ENCODE data around the gene MMP25. TPM values are rescaled to one million over a fixed set of nuclear protein-coding genes. Genes with fewer than 3 reads are reported as not detected.

MMP25 gene
- total and polyA plus RNA-seq, 9 of the 15 experiments (the other 6 are each of a cell fraction or from before 2014, with no cell fraction given), result 0.03 to 0.04 TPM; not detected in 7

DNA sequence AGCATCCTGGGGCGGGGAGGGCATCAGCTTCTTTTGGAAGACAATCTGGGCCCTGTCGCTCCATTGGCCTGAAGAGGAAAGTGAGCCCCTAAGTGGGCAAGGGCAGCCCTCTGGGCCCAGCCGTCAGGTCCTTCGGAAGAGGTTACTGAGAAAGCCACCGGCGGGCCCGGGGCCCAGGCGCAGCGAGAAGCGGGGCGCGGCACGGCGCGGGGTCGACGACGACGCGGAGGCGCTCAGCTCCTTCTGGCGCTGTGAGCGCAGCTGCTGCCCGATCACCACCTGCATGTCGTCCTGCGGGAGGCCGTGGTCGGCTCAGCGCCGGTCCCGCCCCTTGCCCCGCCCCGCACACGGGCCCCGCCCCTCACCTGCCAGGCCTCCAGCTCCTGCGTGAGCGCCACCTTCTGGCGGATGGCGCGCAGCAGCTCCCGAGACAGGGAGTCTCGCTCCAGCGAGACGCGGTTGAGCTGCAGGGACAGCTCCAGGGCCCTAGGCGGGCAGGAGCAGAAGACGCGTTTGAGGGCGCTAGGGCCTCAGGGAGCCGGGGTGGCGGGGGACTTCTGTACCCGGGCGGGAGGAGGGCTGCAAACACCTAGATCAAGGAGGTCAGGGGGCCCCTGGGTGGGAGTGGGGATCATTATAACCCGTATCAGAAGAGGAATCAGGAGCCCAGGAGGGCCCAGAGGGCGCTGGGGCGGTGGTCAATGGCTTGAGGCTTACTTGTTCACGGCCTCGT, 18.2 kb upstream of the MMP25 start (continued):
- no peak for TF ChIP-seq ATF3 (IDR thresholded peaks at IDR 0.05)
- no peak for TF ChIP-seq ATF3 (CRISPR knock-in tag; conservative IDR thresholded peaks at IDR 0.05)
- no peak for TF ChIP-seq KDM5B (IDR thresholded peaks at IDR 0.05; ENCODE audit: insufficient replicate concordance, low read depth, low read length)
- TF ChIP-seq MAZ (CRISPR knock-in tag; conservative IDR thresholded peaks at IDR 0.05 in 1 of 2, IDR thresholded peaks at IDR 0.05 in 1 of 2), result peak; percentile 43 to 92; a peak in 2 of 4 replicates
- TF ChIP-seq, protein P1, sequence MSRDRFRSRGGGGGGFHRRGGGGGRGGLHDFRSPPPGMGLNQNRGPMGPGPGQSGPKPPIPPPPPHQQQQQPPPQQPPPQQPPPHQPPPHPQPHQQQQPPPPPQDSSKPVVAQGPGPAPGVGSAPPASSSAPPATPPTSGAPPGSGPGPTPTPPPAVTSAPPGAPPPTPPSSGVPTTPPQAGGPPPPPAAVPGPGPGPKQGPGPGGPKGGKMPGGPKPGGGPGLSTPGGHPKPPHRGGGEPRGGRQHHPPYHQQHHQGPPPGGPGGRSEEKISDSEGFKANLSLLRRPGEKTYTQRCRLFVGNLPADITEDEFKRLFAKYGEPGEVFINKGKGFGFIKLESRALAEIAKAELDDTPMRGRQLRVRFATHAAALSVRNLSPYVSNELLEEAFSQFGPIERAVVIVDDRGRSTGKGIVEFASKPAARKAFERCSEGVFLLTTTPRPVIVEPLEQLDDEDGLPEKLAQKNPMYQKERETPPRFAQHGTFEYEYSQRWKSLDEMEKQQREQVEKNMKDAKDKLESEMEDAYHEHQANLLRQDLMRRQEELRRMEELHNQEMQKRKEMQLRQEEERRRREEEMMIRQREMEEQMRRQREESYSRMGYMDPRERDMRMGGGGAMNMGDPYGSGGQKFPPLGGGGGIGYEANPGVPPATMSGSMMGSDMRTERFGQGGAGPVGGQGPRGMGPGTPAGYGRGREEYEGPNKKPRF (IDR thresholded peaks at IDR 0.05; ENCODE audit: low read depth, low read length), result no peak
- TF ChIP-seq SMARCC2 (IDR thresholded peaks at IDR 0.05; ENCODE audit: low read depth), result no peak
- TF ChIP-seq PHB2 (IDR thresholded peaks at IDR 0.05; ENCODE audit: low read depth), result no peak
- TF ChIP-seq, protein P2, sequence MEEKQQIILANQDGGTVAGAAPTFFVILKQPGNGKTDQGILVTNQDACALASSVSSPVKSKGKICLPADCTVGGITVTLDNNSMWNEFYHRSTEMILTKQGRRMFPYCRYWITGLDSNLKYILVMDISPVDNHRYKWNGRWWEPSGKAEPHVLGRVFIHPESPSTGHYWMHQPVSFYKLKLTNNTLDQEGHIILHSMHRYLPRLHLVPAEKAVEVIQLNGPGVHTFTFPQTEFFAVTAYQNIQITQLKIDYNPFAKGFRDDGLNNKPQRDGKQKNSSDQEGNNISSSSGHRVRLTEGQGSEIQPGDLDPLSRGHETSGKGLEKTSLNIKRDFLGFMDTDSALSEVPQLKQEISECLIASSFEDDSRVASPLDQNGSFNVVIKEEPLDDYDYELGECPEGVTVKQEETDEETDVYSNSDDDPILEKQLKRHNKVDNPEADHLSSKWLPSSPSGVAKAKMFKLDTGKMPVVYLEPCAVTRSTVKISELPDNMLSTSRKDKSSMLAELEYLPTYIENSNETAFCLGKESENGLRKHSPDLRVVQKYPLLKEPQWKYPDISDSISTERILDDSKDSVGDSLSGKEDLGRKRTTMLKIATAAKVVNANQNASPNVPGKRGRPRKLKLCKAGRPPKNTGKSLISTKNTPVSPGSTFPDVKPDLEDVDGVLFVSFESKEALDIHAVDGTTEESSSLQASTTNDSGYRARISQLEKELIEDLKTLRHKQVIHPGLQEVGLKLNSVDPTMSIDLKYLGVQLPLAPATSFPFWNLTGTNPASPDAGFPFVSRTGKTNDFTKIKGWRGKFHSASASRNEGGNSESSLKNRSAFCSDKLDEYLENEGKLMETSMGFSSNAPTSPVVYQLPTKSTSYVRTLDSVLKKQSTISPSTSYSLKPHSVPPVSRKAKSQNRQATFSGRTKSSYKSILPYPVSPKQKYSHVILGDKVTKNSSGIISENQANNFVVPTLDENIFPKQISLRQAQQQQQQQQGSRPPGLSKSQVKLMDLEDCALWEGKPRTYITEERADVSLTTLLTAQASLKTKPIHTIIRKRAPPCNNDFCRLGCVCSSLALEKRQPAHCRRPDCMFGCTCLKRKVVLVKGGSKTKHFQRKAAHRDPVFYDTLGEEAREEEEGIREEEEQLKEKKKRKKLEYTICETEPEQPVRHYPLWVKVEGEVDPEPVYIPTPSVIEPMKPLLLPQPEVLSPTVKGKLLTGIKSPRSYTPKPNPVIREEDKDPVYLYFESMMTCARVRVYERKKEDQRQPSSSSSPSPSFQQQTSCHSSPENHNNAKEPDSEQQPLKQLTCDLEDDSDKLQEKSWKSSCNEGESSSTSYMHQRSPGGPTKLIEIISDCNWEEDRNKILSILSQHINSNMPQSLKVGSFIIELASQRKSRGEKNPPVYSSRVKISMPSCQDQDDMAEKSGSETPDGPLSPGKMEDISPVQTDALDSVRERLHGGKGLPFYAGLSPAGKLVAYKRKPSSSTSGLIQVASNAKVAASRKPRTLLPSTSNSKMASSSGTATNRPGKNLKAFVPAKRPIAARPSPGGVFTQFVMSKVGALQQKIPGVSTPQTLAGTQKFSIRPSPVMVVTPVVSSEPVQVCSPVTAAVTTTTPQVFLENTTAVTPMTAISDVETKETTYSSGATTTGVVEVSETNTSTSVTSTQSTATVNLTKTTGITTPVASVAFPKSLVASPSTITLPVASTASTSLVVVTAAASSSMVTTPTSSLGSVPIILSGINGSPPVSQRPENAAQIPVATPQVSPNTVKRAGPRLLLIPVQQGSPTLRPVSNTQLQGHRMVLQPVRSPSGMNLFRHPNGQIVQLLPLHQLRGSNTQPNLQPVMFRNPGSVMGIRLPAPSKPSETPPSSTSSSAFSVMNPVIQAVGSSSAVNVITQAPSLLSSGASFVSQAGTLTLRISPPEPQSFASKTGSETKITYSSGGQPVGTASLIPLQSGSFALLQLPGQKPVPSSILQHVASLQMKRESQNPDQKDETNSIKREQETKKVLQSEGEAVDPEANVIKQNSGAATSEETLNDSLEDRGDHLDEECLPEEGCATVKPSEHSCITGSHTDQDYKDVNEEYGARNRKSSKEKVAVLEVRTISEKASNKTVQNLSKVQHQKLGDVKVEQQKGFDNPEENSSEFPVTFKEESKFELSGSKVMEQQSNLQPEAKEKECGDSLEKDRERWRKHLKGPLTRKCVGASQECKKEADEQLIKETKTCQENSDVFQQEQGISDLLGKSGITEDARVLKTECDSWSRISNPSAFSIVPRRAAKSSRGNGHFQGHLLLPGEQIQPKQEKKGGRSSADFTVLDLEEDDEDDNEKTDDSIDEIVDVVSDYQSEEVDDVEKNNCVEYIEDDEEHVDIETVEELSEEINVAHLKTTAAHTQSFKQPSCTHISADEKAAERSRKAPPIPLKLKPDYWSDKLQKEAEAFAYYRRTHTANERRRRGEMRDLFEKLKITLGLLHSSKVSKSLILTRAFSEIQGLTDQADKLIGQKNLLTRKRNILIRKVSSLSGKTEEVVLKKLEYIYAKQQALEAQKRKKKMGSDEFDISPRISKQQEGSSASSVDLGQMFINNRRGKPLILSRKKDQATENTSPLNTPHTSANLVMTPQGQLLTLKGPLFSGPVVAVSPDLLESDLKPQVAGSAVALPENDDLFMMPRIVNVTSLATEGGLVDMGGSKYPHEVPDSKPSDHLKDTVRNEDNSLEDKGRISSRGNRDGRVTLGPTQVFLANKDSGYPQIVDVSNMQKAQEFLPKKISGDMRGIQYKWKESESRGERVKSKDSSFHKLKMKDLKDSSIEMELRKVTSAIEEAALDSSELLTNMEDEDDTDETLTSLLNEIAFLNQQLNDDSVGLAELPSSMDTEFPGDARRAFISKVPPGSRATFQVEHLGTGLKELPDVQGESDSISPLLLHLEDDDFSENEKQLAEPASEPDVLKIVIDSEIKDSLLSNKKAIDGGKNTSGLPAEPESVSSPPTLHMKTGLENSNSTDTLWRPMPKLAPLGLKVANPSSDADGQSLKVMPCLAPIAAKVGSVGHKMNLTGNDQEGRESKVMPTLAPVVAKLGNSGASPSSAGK (IDR thresholded peaks at IDR 0.05), result no peak
- TF ChIP-seq, protein P3, sequence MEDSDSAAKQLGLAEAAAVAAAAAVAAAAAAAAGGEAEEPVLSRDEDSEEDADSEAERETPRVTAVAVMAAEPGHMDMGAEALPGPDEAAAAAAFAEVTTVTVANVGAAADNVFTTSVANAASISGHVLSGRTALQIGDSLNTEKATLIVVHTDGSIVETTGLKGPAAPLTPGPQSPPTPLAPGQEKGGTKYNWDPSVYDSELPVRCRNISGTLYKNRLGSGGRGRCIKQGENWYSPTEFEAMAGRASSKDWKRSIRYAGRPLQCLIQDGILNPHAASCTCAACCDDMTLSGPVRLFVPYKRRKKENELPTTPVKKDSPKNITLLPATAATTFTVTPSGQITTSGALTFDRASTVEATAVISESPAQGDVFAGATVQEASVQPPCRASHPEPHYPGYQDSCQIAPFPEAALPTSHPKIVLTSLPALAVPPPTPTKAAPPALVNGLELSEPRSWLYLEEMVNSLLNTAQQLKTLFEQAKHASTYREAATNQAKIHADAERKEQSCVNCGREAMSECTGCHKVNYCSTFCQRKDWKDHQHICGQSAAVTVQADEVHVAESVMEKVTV (CRISPR knock-in tag; IDR thresholded peaks at IDR 0.05), result 0 out of 2 replicates have a peak, but pooled peaks have one; percentile 22
- TF ChIP-seq NELFE (IDR thresholded peaks at IDR 0.05; ENCODE audit: insufficient read depth, insufficient read length), result no peak

All from K562 (cell line).